Stimulated activated CD4-positive, alpha-beta T cell treated with anti-CD3 and anti-CD28 coated beads, Interleukin-15, amount 100 ng/mL, for 24 hours (primary cell): Measurements from ENCODE around the gene GALT.

ENCODE experiments used
- DNase-seq: peaks from one replicate; pipeline ENCODE4 v3.0.0-alpha.2; 2020

The GALT gene

DNA sequence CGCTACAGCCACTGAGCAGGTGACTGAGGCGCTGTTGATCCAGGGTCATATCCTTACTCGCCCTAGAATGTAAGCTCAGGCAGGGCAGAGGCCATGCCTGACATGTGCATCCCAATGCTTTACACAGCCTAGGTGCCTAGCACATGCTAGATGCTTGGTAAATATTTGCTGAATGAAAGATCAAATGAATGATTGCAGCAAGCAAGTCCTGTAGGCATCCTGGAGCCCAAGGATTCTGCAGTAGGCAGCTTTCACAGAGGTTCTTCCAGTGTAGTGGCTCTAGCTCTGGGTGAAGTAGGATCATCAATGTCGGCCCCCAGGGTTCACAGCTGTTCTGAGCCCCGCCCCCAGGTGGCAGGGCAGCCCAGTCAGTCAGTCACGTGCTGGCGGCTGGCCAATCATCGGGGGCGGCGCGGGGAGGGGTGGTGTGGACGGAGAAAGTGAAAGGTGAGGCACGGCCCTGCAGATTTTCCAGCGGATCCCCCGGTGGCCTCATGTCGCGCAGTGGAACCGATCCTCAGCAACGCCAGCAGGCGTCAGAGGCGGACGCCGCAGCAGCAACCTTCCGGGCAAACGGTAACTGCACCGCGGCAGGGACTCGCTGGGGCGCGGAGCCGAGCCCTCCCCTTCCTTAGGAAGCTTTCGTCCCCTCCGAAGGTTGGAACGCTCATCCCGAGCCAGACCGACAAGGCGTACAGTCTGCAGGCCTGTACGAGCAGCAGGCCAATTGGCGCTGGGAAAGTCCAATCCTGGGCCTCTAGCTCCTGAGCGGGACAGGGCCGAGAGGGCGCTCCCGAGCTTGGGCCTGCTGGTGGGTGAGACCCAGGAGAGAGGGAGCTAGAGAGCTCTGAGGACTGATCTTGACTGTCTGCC lies at the start of gene GALT:
TSS of gene GALT (plus strand) at position 465 of the 873 bp plus-strand sequence. CDS start at position 495, 30 bp downstream.
- DNase-seq: peak; percentile 99

DNA sequence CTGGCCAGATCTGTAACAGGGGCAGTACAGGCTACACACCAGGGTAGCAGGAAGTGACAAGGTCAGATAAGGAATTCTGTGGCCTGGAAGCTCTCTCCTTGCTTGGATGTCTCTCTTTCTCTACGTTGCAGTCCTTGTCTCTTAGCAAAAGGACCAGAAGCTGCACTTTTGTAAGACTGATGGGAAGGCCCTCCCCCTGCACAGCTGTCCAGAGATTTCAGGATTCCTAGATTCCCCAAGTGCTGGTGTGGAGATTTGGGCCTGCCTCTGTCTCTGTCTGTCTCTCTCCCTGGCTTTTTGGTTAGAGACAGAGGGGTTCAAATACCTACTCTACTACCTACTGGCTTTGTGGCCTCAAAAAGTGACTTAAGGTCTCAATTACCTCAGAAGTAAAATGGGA lies 46.9 kb upstream of the GALT start:
- no peak for DNase-seq

DNA sequence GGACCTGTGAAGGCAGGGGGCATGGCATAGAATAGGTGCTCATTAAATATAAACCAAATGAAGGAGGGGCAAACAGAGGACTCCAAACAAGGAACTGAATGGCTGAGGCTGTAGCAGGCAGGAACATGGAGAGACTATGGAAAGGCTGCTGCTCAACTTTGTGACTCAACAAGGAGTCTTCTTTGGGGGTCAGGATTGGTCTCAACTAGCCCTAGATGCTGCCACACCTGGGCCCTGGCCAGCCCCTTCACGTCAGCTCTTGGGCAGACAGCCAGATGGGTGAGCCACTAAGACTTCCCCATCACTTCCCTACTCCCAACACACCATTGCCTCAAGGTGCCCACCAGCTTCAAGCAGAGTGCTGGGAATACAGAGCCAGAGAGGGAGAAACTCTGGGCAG lies 45.6 kb upstream of the GALT start:
- DNase-seq: no peak

DNA sequence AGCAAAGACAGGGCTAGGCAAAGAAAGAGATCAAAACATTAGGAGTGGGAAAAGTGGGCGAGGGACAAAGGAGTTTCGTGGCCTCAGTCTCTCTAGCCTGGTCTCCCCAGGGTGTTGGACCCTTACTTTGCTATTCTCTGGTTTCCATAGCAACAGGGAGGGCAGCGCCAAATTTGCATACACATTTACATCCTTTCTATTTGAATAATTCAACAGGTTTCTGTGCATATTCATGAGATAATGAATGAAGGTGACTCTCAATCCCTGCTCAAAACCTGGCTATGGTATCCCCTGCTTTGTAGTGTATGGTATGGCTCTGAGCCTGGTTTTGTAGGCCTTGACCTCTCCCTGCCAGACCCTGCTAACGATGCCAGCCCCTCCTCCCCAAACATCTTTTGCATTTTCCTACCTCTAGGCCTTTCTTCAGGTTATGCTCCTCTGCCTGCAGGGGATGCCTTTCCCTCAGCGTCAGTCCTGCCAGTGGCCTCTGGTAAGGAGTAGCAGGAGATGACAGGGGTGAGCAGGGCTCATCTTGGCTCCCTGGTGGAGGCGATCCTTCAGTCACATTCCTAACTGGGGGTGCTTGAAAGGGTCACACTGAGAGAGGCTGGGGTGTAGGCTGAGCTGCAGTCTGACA lies 44.4 kb upstream of the GALT start:
- DNase-seq: no peak

DNA sequence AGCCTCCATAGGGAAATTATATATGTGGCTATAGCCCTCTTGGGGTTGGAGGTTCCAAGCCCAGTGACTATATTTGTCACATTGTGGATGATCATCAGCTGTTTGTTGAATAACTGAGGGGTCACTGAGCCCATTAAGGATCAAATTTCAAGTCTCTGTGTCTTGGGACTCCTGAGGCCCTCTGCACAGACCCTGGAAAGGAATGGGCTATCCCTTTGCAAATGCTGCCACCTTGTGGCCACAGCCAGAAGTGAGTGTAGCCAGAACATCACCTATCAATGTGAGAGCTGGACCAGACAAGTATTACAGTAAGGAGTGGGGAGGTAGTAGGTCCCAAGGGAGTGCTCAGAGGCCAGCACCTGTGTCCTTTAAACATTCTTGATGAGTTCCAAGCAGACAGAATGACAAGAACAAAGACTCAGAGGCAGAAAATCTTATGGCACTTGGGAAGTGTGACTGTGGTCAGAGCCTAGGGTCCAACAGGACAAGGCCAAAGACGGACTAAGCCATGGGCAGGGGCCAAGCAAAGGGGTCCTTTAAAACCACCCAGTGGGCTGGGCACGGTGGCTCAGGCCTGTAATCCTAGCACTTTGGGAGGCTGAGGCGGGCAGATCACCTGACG lies 42.8 kb upstream of the GALT start:
- peak; percentile 85 for DNase-seq

DNA sequence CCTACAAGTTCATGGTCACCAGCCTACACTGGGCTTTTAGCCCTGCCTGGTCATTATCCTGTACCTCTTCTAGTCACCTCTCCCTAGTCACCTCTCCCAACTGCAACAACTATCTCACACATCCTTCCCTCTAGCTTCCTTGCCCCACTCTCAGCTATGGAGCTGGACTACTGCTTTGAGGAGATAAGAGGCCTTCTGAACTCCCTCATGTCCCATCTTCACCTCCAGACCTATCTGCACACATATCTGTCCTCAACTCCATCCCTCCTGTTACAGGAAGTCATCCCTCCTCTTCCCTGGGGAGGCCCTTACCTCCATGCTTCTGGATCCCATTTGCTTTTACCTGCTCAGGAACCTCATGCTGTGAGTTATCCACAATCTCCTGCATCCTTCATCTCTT lies 40.3 kb upstream of the GALT start:
- DNase-seq: no peak

DNA sequence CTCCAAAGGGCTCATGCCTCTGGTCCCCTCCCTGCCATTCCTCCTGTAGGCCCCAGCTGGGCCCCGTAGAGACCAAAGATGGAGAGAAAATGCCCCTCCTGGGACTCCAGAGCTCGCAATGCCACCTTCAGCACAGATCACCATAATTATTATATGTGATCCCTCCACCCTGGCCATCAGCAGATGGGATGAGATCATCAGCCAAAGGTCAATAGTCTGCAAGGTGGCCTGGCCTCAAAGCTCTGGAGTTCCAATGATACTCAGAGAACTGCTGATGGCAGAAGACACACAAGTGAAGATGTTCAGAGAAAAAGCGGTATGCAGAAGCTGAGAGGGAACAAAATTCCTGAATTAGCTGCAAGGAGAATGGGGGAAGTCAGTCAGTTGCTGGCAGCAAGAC lies 39.6 kb upstream of the GALT start:
- no peak for DNase-seq

DNA sequence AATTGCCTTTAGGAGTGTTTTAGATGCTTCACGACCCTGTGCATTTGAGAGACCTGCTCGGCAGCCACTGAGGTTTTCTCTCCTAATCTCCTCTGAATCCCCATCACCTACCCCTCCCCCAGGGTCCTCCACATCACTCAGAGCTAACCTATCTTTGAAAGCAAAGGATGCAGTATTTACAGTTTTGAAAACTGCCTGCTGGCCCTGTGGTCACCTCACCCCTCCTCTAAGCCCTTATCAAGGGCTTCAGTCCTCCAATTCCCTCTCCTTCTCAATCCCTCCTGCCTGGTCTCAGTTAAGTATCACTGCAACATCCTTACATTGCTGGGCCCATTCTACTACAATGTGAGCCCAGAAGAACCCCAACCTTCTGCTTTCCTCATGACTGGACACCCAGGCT lies 39.1 kb upstream of the GALT start:
- no peak for DNase-seq

DNA sequence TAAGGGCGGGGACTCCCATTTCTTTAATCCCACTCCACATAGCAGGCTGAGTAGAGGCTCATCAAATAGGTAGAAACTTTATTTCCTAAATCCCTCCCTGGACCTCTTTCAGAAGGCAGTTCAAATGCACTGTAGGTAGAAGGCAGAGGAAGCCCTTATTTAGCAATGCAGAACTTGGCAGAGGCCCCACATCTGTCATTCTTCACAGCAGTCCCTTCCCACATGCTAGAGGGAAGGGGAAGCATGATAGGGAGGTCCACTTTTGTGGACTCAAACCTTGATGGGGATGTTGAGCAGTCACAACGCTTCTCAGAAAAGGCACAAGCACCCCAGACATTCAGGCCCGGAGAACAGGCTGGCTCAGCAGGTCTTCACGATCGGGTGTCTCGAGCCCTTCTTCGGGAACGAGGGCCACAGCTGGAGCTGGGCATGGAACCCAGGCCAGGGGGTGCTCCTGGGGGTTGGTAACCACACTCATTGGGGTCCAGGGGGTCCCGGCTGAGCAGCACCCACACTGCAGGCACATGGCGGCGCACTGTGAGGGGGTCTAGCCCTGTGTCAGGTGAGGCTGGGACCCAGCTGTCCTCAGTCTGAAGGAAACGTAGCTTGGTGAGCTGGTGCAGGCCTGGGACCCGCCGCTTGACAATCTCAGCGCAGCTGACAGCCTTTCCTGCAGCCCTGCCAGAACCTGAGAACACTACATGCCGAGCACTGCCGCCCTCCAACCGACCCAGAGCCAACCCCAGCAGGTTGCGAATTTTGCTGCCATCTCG lies 35.9 kb upstream of the GALT start:
- DNase-seq: no peak

DNA sequence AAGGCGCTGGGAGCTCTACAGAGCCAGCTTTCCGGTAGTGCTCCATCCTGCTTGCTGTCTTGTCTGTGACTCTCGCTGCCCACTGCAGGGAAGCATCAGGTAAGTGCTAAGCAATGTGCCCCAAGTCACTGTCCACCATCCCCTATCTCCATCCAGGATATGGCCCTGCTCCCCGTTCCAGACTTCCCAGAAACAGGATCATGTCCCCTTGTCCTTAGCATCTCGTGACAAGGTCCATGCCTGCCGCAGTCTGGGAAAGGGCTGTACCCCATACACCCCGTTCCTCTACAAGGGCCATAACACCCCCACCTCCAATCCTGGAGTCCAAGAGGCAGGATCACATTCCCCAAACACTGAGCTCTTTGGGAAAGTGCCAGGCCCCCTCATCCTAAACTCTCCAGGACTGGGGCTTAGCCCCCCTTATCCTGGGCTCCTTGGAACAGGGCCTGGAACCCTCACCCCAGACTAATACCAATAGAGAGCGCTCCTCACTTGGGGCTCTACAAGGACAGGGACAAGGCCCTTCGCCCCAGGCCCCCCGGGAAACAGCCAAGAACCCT lies 35.1 kb upstream of the GALT start:
- DNase-seq: no peak

DNA sequence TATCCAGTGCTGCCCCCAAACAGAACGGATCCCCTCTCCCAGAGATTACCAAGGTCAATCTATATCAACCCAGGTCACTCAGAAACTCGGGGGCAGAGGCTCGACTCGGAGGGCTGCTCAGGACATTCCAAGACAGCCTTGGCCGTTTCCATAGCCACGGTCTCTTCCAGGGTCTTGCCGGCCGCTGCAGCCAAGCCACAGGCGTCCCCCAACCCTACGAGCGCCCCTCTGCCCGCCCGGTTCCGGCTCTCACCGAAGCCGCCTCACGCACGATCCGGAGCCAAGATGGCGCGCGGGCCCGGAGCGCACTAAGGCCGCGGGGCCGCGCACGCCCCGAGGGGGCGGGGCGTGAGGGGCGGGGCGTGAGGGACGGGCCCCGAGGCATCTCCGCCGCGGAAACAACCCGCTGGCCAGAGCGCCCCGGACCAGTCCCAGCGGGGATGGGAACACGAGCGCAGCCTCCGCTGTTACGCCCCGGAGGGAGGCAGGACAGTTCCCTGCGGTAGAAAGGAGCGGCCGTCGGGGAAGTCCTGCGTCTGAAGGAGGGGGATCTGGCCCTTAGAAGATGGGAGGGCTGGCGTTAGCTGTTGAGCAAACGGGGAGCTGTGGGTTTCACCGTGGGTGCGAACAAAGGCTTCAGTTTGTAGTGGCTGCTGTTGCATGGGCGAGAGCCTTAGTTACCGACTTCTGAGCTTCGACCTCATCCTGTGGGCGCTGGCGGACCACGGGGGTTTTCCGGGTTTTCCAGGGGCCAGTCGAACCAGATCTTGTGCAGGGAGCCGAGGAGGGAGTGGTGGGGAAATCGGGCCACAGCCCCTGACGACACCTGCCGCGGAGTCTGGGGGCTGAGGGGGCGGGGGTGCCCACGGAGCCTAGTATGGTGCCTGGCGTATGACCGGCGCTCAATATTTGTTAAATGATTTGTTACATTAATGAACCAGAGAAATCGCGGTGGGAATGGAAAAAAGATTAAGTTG lies 34.4 kb upstream of the GALT start, which contains the start of gene RPP25L:
TSS of gene RPP25L (minus strand) at position 287 of the 977 bp plus-strand sequence. CDS start 801 bp downstream, outside the sequence.
- DNase-seq: peak; percentile 91

DNA sequence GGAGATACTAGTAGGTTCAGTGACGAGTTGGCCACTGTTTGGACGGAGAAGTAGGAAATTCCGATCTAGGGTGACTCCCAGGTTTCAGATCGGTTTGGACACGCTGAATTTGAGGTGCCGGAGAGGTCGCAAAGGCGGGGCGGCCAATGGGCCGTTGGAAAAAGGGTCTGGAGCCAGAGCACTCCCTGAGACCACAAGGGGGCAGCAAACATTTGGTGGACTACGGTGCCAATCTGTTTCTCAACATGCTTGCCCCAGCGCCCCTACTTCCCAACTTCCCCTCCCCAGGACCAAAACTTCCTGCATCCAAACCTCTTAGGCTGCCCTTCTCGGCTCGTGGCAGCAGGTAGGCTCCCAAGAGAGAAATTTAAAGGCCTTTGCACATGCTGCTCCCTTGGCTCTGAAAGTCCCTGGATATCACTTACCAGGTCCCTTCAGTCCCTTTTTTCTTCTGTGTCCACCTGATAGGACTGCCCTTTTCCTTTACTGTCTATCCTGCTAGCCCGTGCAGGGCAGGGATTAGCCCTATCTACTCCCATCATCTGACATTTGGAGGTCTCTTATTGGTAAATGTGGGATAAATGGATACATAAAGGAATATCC lies 33.6 kb upstream of the GALT start:
- peak; percentile 82 for DNase-seq

DNA sequence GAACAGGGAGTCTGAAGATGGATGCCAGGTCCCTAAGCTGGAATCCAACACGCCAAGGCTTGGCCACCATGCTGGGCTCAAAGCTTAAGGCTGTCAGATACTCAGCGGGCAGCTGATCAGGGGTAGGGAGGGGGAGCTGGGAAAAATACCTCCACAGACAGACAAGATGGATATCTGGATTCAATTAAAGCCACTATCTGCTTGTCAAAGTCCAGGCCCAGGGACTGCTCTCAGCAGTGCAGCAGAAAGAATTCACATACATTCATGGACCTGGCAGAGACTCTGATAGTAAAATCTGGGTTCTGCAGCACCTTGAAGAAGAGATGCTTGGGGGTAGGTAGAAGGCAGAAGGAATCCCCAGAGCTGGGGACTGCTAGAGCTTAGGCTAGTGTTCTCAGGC lies 31.3 kb upstream of the GALT start:
- DNase-seq: no peak

DNA sequence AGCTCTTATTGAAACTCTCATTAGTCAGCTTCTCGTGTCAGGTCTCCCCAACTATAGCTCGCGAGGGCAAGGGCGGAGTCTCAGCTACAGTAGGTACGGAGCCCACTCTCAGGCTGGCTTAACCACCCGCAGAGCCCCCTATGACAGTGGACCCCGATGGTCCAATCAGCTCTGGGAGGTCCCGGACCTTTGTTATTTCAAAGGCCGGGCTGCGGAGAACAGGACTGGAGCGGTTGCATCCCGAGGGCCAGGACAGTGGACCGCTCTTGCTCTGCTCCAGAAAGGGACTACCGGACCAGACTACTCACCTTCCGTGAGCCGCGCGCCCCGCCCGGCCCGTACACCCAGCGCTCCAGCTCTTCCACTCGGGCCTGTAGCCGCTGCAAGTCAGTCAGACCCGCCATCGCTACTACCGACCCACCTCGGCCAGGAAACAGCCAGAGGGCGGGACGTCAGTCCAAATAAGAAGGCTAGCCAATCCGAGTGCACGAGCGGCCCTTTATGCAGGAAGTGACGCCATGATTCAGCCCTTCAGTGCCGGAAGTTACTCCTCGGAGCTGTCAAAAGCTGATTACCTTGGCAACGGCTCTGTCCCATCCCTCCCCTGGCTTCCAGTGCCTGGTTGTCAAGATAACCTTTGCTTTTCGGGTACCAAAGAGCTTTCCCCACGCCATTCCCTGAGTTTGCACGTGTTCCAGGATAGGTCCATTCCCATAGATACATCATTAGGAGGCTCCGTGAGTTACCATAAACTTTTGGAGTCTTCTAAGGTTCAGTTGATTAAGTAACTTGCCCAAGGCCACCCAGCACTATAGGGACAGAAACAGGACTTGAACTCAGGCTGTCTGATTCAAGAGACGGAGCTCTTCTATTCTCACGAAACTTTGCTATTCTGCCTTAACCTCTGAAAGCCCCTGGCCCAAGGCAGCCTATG lies 26.1 kb upstream of the GALT start, which contains the start of gene DCTN3:
TSS of gene DCTN3 (minus strand) at position 435 of the 934 bp plus-strand sequence. CDS start at position 404, 31 bp downstream.
- peak; percentile 94 for DNase-seq

DNA sequence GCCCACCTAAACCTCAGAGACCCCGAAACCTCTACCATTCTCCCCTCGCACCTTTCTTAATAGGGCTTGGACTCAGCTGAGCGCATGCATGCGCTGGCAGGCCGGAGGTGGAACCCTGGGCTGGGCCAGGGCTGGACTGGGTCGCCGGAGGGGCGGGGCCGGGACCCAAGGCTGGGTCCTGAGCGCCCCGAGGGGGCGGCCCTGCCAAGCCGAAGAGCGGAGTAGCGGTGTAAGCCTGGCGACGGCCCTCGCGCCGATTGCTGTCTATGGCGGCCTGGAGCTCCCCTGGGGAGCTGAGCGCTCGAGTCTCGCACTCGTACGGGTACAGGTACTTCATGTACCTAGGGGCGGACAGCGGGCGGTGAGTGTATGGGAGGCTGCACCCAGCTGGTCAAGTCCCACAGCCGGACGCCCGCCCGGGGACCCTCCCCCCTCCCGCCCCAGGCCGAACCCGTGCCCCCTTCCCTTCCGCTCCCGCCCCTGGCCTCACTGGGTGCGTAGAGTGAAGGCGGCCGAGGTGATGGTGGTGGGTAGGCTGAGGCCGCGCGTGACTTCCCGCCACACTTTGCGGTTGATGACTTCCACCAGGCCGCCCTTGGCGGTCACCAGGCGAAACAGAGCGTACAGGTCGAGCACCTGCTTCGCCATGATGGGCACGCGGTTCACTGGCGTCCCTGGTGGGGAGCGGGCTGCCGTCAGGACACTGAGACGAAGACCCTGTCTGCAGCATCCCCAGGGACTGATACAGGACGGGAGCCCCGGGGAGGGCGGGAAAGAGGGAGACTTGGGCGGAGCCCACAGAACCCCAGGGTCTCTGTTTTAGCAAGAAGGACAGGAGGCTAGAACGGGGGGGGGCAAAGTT lies 22.9 kb upstream of the GALT start:
- peak; percentile 29 for DNase-seq

DNA sequence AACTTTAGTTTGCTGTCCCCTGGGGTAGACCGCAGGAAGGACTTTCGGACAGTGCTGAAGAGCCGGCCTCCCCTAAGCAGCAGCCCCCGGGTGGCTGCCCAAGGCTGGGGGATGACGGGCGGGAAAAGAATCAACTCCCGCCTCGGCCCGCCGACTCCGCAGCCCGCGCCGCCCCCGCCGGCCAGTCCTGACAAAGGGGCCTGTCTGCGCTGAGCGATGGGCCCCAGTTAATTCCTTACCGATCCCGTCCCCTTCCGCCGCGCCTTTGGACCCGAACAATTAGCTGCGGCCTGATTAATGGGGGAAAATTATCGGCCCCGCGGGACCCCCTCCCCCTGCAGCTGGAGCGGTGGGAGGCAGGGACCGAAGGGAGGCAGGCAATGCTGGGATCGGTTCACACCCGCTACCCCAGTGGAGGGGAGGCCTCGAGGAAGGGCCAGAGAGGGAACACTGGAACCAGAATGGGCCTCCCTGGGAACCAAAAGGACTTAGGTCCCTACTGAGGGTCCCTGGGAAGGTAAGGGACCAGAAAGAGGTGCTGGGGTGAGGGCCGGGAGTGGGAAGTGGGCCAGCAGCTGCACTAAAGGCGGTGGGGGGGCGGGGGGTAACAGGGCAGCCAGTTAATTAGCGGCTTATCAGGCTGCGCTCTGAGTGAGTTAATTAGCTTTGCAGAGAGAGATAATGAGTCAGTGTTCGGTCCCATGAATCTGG lies 21.8 kb upstream of the GALT start:
- DNase-seq: no peak

DNA sequence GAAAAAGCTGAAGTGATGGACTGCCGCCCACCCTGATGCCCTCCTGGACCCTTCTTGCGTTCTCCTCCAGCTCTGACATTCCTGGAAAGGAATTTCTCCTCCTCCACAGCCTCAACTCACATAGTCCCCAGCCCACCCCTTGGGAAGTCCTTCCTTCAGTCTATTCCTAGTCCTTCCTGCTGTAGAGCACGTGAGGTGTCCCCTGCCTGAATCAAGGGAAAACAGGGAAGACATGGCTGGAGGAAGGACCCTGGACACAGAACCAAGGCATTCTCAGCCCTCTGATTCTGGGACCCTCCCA lies 21.3 kb upstream of the GALT start:
- no peak for DNase-seq
